GM21717 (cell line): ENCODE results near the gene CHMP1A.

Experiments used
- ATAC-seq: cut with Tn5 transposase; IDR thresholded peaks from one replicate; pipeline ENCODE4 v1.9.1; 2021; ENCODE audit warnings: mild to moderate bottlenecking, moderate library complexity; ENCODE audit not compliant: unreplicated experiment

The CHMP1A gene

GRCh38 chr16:89607937-89608740, 49.4 kb downstream of the CHMP1A start:
- ATAC-seq: no peak

- ATAC-seq: no peak
Measured at GRCh38 chr16:89607453-89607852, 50.1 kb downstream of the CHMP1A start.

GRCh38 chr16:89606006-89606405, 51.5 kb downstream of the CHMP1A start:
- no peak for ATAC-seq

- ATAC-seq: no peak
Measured at GRCh38 chr16:89605186-89605970, 52.1 kb downstream of the CHMP1A start.

GRCh38 chr16:89604764-89605163, 52.7 kb downstream of the CHMP1A start:
- ATAC-seq: no peak

GRCh38 chr16:89602952-89603590, 54.4 kb downstream of the CHMP1A start:
- ATAC-seq: no peak

- no peak for ATAC-seq
Measured at GRCh38 chr16:89602273-89602951, 55.1 kb downstream of the CHMP1A start.

GRCh38 chr16:89601906-89602272, 55.6 kb downstream of the CHMP1A start:
- ATAC-seq: no peak

GRCh38 chr16:89600956-89601355, 56.6 kb downstream of the CHMP1A start:
- no peak for ATAC-seq

- no peak for ATAC-seq
Measured at GRCh38 chr16:89600427-89600826, 57.1 kb downstream of the CHMP1A start.

GRCh38 chr16:89599902-89600301, 57.6 kb downstream of the CHMP1A start:
- ATAC-seq: no peak

GRCh38 chr16:89599451-89599858, 58.1 kb downstream of the CHMP1A start:
- no peak for ATAC-seq

- ATAC-seq: no peak
Measured at GRCh38 chr16:89598199-89598598, 59.3 kb downstream of the CHMP1A start.

GRCh38 chr16:89596957-89597649, 60.4 kb downstream of the CHMP1A start:
- ATAC-seq: no peak

GRCh38 chr16:89596061-89596689, 61.3 kb downstream of the CHMP1A start:
- ATAC-seq: no peak

GRCh38 chr16:89595330-89596060, 62.0 kb downstream of the CHMP1A start:
- ATAC-seq: no peak
